Inferior parietal cortex (tissue), 1 donor: ENCODE measurements around the gene USF1.
"Not testable (repeated sequence)": the region's sequence is repeated elsewhere in the genome, so short reads cannot be mapped to it uniquely, and the experiment has no call there.

ENCODE experiments used
- DNase-seq: peaks from one replicate; pipeline ENCODE4 v3.0.0-alpha.2; 2016; ENCODE audit errors: extremely low spot score

The USF1 gene

GRCh38 chr1:161048949-161049722 is 3.4 kb upstream of the USF1 start:
- no peak for DNase-seq

GRCh38 chr1:161047436-161048420 is 2.0 kb upstream of the USF1 start:
- DNase-seq, result no peak

DNA sequence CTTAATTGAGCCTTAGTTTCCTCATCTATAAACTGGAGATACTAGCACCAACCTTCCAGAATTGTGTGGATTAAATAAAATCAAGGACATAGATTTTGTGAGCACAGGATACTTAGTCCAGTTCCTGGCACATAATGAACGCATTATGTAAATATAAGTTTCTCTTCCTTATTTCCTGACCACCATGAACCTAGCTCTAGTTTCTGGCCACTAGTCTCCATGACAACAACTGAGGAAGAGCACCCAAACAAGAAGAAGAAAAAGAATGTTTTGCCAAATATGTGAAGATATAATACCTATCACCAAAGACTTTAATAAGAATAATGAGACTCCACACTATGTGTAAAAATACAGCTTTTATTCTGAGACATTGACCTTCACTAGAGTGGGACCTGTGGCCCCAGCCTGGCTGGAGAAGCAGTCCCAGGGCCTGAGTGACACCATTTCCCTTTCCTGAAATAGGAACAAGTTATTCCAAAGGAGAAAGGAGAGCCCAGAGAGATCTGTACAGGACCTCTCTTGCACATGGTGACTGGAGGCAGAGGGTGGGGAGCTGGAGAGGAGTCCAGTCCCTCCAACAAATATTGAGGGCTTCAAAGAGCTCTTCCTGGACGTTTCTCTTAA is 940 bp upstream of the USF1 start:
- no peak for DNase-seq

DNA sequence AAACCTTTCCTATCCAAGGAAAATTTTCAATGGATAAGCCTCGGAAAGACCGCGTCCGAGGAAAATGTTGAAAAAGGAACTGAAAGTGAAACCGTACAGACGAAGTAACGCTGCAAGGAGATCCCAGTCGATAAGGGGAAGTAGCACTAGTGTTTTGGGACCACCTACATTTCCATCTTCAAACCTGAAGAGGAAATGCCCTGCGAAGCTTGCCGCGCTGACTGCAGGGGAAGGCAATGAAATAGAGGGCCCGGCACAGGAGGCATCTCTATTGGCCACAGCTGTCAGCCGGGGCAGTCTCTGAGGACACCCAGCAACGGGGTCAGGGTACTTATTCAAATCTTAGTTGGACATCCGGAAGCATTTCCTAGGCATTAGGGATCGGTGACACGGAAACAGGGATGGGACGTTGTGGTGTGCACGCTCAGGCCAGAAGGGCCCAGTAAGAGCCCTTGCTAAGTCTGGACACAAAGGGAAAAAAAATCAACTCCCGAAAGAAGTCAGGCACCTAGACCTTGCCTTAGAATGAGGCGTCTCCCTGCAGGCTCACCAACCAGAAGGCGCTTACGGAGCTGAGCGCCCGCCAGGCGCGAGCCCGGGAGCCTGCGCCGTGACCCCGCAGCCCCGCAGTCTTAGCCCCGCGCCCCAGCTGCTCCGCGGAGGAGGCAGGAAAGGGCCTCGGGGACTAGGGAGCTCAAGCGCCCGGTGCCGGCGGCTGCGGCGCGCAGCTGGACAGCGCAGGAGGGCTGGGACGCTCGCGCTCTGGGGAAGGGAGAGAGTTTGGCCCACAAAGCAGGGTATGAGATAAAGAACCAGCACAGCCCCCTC is 655 bp downstream of the USF1 start:
- peak; percentile 60 for DNase-seq

GRCh38 chr1:161044535-161044907 is 1.3 kb downstream of the USF1 start:
- DNase-seq, result no peak

DNA sequence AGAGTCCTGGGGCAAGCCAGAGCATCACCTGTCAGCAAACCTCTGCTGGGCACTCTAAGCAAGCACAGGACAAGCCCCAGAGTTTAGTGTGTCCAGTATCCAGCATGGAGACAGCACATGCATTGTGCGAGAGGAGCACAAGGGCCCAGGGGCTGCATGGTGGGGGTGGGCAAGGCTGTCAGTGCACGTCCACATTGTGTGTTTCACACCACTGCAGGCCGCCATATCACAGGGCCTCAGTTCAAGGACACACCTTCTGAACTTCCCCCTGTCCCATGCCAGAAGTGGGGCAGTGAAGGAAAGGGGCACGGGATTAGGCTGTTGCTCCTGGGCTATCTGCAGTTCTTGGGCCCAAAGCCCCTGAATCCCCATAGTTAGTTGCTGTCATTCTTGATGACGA is 6.2 kb downstream of the USF1 start:
- DNase-seq, result no peak

GRCh38 chr1:161039154-161039545 is 6.6 kb downstream of the USF1 start:
- no peak for DNase-seq

DNA sequence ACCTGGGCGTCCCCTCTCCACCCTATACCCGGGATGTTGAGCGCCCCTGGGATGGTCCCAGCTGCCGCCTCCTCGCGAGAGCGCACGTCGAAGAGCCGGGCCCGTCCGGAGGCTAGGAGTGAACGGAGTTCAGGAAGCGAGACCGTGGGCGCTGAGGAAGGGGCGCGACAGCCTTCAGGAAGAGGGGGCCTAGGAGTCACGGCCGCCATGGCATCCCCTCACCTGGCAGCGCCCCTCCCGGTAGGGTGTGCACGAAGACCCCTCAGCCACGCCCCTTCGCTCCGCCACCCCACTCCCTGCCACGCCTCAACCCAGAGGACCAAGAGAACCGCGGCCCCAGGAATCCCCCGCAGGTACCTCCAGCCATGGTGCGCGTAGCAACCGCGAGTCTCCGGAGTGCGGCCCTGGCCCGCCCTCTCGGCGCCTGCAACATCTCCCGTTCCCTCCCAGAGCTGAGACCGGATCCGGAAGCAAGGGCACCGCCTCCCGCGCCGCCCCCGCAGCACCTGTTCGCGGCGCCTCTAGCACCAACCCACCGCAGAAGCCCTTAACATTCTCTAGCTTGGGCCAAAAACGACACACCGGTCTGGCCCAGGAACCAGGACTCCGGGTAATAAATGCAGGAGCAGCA is 7.1 kb downstream of the USF1 start, which contains the start of gene TSTD1:
TSTD1 (minus strand) TSS at position 442 of the 631 bp plus-strand sequence; CDS start at position 367, 75 bp downstream.
- peak; percentile 22 for DNase-seq

DNA sequence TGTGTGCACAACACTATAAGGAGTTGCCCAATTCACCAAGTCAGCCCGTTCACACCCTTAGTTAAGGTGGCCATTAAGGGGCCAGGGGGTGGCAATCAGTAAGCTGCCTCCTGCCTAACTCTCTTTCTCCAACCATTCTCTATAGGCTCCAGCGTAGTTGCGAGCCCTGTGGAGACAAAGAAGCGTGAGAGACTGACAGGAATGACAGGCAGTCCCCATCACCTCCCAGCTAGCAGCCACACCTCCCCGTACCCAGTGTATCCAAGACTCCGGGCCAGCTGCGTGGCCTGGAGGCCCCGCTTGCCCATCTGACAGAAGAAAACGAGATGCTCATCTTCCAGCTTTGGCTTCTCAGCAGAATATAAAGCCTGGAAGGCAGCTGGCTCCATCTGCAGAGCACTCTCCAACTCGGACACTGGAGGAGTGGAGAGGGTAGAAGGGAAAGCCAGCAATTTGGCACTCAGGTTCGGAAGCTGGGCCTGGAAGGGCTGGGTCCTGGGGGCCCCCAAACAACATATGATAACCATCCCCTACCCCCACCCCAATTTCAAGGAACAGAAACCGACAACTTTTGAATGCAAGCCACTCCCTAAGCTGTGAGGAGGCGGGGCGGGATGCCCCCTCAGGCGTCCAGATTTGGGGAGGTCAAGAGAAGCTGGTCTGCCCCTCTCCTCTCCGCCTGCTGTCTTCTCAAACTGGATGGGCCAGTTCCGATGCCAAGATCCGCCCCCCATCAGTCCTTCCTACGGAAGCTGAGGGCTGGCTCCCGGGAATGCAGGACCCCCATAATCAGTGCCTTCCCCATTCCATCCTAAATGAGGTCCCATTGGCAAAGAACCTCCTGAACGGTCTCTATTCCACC is 7.9 kb downstream of the USF1 start:
- no peak for DNase-seq

DNA sequence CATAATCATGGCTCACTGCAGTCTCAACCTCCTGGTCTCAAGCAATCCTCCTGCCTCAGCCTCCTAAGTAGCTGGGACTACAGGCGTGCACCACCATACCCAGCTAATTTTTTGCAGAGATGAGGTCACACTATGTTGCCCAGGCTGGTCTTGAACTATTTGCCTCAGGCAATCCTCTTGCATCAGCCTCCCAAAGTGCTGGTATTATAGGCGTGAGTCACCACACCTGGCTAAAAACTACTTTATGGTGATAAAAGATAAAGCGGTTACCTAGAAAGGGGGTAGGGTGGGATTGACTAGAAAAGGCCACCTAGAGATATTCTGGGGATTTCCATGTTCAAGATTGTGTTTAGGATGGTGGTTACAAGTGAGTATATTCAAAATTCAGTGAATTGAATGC is 12.0 kb downstream of the USF1 start:
- no peak for DNase-seq

DNA sequence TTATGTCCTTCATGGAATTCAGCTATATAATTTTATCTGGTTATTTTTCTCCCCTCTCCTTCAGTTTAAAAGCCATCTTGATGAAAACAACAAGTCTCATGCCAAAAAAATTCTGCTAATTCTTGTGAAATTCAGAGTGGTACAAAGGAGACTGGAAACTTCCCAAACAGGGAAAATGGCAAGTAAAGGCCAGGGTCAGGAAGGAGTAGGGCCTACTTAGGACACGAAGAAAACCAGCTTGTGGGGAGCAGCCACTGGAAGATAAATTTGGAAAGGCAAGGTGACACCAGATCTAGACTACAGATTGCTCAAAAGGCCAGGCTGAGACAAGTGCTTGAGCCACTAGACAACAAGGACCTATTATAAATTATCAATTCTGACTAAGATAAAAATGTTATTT is 13.4 kb downstream of the USF1 start:
- no peak for DNase-seq

DNA sequence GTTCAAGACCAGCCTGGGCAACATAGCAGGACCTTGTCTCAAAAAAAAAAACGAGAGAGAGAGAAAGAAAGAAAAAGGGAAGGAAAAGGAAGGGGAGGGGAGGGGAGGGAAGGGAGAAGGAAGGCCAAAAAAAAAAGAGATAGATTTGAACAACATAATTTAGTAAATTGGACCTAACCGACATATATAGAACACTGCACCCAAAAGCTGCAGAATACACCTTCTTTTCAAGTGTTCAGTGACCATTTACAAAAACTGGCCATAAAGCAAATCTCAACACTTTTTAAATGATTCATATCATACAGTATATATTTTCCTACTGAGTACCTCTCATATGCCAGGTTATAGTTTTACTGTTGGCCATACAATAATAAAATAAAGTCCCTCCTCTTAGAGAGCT is 13.9 kb downstream of the USF1 start:
- no peak for DNase-seq

DNA sequence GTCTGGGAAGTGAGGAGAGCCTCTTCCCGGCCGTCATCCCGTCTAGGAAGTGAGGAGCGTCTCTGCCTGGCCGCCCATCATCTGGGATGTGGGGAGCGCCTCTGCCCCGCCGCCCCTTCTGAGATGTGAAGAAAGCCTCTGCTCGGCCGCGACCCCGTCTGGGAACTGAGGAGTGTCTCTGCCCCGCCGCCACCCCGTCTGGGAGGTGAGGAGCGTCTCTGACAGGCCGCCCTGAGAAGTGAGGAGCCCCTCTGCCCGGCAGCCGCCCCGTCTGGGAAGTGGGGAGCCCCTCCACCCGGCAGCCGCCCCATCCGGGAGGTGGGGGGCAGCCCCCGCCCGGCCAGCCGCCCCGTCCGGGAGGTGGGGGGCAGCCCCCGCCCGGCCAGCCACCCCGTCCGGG is 16.3 kb downstream of the USF1 start:
- not testable (repeated sequence) for DNase-seq

- not testable (repeated sequence) for DNase-seq
These were observed 18.8 kb downstream of the USF1 start for GRCh38 chr1:161026954-161027353.

DNA sequence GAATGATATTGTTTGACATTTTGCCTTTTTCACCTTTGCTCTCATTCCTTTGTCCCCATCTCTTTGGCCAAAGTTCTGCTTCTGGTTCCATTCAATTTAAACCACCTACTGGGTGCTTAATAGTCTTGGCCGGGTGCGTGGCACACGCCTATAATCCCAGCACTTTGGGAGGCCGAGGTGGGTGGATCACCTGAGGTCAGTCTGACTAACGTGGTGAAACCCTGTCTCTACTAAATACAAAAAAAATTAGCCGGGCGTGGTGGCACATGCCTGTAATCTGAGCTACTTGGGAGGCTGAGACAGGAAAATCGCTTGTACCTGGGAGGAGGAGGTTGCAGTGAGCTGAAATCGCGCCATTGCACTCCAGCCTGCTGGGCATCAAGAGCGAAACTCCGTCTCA is 23.3 kb downstream of the USF1 start:
- not testable (repeated sequence) for DNase-seq

DNA sequence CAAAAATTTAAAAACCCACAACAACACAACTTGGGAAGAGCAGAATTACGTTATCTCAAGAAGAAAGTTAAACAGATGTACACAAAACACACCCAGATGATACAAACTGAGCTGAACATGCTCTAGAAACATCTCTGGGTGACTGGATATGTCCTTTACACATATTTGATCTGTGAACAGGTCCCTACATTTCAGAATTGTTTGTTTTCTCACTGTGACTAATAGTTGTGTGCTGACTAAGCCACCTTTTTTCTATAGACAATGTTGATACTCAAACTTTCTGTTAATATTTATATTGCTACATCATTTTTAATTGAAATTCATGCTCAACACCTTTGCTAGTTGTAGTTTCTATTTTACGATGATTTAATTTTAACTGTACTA is 23.8 kb downstream of the USF1 start:
- DNase-seq, result no peak

DNA sequence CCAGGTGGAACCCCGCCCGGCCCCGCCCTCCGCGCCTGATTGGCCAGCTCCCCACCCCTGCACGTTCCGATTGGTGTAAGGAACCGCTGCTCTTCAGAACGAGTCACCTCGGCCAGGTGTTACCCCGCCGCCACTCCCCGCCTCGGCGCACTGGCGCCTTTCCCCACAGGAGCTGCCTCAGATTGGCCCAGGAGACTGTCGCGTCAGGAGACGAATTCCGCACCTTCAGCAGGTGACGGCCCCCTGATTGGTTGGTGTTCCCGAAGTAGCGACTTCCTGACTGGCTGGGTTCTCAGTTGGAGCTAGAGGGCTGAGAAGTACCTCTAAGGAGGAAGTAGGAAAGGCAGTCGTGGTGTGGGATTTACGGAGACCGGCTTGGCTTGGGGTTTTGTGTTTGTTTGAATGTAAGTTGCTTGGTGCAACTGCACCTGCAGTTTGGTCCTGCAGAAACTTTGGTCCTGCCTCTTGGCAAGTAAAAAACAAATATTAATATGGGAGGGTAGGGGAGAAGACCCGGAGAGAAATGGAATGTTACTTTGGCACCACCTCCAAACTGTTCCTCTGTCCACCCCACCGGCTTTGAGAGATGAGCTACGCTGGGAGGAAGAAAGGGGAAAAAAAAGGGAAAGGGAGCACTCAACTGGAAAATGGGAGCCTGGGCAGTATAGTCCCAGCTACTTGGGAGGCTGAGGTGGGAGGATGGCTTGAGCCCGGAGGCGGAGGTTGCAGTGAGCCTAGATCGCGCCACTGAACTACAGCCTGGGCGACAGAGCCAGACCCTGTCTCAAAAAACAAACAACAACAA is 24.4 kb downstream of the USF1 start:
- DNase-seq, result peak; percentile 48

DNA sequence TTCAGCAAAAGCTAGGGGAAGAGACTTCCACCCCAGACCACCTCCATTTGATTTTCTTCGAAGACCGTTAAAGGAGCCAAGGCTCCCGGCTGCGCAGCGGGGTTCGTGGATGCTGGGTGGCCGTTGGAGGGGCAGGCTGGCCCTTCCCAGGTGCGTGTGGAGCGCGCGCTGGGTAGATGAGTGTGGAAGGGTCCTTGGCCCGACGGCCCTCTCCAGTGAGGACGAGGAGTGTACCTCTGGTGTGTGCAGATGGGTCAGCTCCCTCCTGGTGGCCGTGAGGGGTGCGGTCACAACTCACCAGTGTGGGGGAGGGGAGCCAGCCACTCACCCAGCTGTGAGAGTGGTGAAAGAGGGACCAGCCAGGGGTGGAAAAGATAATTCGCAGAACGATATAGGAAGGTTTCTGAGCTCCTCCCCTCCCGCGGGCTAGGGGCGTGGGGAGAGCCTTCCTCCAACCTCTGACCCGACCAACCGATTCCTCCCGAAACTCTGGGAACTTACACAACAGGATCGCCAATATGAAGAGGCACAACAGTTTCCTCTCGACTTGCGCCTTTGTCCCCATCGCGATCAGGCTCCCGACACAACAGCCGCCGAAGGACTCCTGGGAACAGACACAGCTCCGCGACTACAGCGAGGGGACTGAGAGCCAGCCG is 25.1 kb downstream of the USF1 start, which contains the start of gene F11R:
F11R (minus strand) TSS at position 644 of the 656 bp plus-strand sequence; CDS start at position 565, 79 bp downstream.
- DNase-seq, result peak; percentile 47
